ENCODE results near the gene DEFB125. TPM values are rescaled to one million over a fixed set of nuclear protein-coding genes. Genes with fewer than 3 reads are reported as not detected.
"Not testable (repeated sequence)": the region's sequence is repeated elsewhere in the genome, so short reads cannot be mapped to it uniquely, and the experiment has no call there.

Gene DEFB125
- total RNA-seq, 3 donors from 2014 or later: not detected

DNA sequence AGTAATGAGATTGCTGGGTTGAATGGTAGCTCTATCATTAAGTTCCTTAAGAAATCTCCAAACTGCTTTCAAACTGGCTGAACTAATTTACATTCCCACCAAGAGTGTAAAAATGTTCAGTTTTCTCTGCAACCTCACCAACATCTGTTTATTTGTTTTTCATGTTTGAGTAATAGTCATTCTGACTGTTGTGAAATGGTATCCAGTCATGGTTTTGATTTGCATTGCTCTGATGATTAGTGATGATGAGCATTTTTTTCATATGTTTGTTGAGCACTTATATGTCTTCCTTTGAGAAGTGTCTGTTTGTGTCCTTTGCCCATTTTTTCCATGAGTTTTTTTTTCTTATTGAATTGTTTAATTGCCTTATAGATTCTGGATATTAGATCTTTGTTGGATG, 24.9 kb downstream of the DEFB125 start:
- intact Hi-C loops (cut with DNase I; ENCODE audit: low total_unique reads): no loop called here
- TF ChIP-seq POLR2AphosphoS5 (IDR thresholded peaks at IDR 0.05): no peak
- no peak for TF ChIP-seq POLR2A (IDR thresholded peaks at IDR 0.05)
- TF ChIP-seq, protein P1, sequence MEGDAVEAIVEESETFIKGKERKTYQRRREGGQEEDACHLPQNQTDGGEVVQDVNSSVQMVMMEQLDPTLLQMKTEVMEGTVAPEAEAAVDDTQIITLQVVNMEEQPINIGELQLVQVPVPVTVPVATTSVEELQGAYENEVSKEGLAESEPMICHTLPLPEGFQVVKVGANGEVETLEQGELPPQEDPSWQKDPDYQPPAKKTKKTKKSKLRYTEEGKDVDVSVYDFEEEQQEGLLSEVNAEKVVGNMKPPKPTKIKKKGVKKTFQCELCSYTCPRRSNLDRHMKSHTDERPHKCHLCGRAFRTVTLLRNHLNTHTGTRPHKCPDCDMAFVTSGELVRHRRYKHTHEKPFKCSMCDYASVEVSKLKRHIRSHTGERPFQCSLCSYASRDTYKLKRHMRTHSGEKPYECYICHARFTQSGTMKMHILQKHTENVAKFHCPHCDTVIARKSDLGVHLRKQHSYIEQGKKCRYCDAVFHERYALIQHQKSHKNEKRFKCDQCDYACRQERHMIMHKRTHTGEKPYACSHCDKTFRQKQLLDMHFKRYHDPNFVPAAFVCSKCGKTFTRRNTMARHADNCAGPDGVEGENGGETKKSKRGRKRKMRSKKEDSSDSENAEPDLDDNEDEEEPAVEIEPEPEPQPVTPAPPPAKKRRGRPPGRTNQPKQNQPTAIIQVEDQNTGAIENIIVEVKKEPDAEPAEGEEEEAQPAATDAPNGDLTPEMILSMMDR (IDR thresholded peaks at IDR 0.05): no peak
- H3K36me3 ChIP-seq: no peaks in the 10 kb centered on the region
- DNase-seq (ENCODE audit: low spot score in 2 of 2): no peak
- peaks cover 0 to 8% of the 10 kb centered on the region in 2 donors for H3K9me3 ChIP-seq
- no peak overlapping the region for H3K27ac ChIP-seq
- no peak overlapping the region for H3K4me3 ChIP-seq
- no peaks in the 10 kb centered on the region for H3K4me1 ChIP-seq
- no peaks in the 10 kb centered on the region for H3K27me3 ChIP-seq

DNA sequence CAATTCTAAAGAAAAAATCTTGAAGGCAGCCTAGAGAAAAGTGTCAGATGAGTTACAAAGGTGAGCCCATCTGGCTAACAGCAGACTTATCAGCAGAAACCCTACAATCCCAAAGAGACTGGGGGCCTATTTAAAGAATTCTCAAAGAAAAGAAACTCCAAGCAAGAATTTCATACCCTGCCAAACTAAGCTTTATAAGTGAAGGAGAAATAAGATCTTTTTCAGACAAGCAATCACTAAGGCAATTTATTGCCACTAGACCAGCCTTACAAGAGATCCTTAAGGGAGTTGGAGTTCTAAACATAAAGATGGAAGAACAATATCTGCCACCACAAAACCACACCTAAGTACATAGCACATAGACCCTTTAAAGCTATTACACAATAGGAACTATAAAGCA, 30.0 kb downstream of the DEFB125 start:
- no peaks in the 10 kb centered on the region for H3K36me3 ChIP-seq
- peaks cover 0 to 3% of the 10 kb centered on the region in 2 donors for H3K27me3 ChIP-seq
- peaks cover 0 to 17% of the 10 kb centered on the region in 2 donors for H3K9me3 ChIP-seq
- H3K4me3 ChIP-seq: no peak overlapping the region
- no peak for DNase-seq (ENCODE audit: low spot score in 2 of 2)
- H3K27ac ChIP-seq: no peak overlapping the region
- no peaks in the 10 kb centered on the region for H3K4me1 ChIP-seq
- intact Hi-C loops (cut with DNase I; ENCODE audit: low total_unique reads): no loop called here
- TF ChIP-seq POLR2A (IDR thresholded peaks at IDR 0.05) (no peak), POLR2AphosphoS5 (IDR thresholded peaks at IDR 0.05) (no peak)
- TF ChIP-seq, protein P1 (IDR thresholded peaks at IDR 0.05): no peak

GRCh38 chr20:129786-130323, 42.4 kb downstream of the DEFB125 start:
- H3K9me3 ChIP-seq: not testable (repeated sequence)

GRCh38 chr20:137668-138490, 50.4 kb downstream of the DEFB125 start:
- Histone ChIP-seq H3K27me3 (peaks cover 0 to 5% of the 10 kb centered on the region in 2 donors), H3K27ac (no peak overlapping the region), H3K9me3 (no peaks in the 10 kb centered on the region), H3K36me3 (no peaks in the 10 kb centered on the region), H3K4me1 (no peaks in the 10 kb centered on the region), H3K4me3 (no peak overlapping the region)
- TF ChIP-seq POLR2AphosphoS5 (IDR thresholded peaks at IDR 0.05): no peak
- TF ChIP-seq, protein P1 (IDR thresholded peaks at IDR 0.05): no peak
- intact Hi-C loops (cut with DNase I; ENCODE audit: low total_unique reads): no loop called here
- no peak for DNase-seq (ENCODE audit: low spot score in 2 of 2)

More at GRCh38 chr20:129786-130323, 42.4 kb downstream of the DEFB125 start:
- H3K27me3 ChIP-seq; intact Hi-C loops (cut with DNase I; ENCODE audit: low total_unique reads); DNase-seq (ENCODE audit: low spot score in 2 of 2); H3K4me3 ChIP-seq; H3K4me1 ChIP-seq; H3K36me3 ChIP-seq; H3K27ac ChIP-seq: not testable (repeated sequence)

DNA sequence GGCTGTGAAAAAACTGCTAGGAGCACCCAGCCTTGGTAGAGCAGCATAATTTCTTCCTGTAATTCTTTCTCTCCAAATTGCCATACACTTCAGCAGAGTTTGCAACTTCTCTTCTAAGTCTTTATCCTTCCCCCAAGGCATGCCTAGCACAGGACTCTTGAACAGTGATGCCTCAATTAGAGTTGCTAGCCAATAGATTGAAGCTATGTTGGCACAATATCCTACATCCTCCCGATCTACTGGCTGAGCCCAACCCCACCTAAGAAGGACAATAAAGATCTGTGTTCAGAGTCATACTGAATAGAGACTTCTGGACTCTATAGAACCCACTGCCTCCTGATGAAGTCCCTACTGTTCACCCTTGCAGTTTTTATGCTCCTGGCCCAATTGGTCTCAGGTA, 54.8 kb downstream of the DEFB125 start, which contains the start of gene DEFB126:
Gene DEFB126, plus strand, starts transcription at position 301 of the 400 bp plus-strand sequence. Its CDS starts 39 bp downstream, at position 340.
- H3K36me3 ChIP-seq: no peaks in the 10 kb centered on the region
- H3K4me3 ChIP-seq: no peak within 1 kb of the TSS
- intact Hi-C loops (cut with DNase I; ENCODE audit: low total_unique reads): no loop called here
- H3K9me3 ChIP-seq: no peaks in the 10 kb centered on the region
- H3K4me1 ChIP-seq: no peaks in the 10 kb centered on the region
- no peak within 1 kb of the TSS for H3K27ac ChIP-seq
- no peak for TF ChIP-seq POLR2AphosphoS5 (IDR thresholded peaks at IDR 0.05)
- TF ChIP-seq POLR2A (IDR thresholded peaks at IDR 0.05): no peak
- TF ChIP-seq, protein P1 (IDR thresholded peaks at IDR 0.05): no peak
- H3K27me3 ChIP-seq: peaks cover 0 to 5% of the 10 kb centered on the region in 2 donors
- no peak for DNase-seq (ENCODE audit: low spot score in 2 of 2)
